Thyroid gland (tissue), 4 donors: Measurements from ENCODE around the gene PRSS23.

Experiments
- POLR2A ChIP-seq, 2 donors: fragments of 450-650 bp; IDR thresholded peaks; one replicate each; pipeline ENCODE4 v1.6.1; 2017; ENCODE audit warnings: antibody characterized with exemption in 2 of 2, mild to moderate bottlenecking in 2 of 2, moderate library complexity in 1 of 2
- TF ChIP-seq, protein P1 (sequence below), 6 experiments: fragments of 200-600 bp in 3 of 6; fragments of 450-650 bp in 3 of 6; sonication (generic) in 3 of 6; IDR thresholded peaks; one replicate each; pipeline ENCODE4 v1.5.1; 2016 to 2019; ENCODE audit warnings: antibody characterized with exemption in 6 of 6, mild to moderate bottlenecking in 2 of 6, inconsistent platforms in 1 of 6, moderate library complexity in 1 of 6

DNA sequence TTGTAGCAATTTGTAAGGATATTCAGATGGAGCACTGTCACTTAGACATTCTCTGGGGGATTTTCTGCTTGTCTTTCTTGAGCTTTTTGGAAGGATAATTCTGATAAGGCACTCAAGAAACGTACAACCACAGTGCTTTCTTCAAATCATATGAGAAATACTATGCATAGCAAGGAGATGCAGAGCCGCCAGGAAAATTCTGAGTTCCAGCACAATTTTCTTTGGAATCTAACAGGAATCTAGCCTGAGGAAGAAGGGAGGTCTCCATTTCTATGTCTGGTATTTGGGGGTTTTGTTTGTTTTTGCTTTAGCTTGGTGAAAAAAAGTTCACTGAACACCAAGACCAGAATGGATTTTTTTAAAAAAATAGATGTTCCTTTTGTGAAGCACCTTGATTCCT, 9.9 kb downstream of the PRSS23 start:
- no peak for TF ChIP-seq POLR2A (IDR thresholded peaks at IDR 0.05)
- TF ChIP-seq, protein P1, sequence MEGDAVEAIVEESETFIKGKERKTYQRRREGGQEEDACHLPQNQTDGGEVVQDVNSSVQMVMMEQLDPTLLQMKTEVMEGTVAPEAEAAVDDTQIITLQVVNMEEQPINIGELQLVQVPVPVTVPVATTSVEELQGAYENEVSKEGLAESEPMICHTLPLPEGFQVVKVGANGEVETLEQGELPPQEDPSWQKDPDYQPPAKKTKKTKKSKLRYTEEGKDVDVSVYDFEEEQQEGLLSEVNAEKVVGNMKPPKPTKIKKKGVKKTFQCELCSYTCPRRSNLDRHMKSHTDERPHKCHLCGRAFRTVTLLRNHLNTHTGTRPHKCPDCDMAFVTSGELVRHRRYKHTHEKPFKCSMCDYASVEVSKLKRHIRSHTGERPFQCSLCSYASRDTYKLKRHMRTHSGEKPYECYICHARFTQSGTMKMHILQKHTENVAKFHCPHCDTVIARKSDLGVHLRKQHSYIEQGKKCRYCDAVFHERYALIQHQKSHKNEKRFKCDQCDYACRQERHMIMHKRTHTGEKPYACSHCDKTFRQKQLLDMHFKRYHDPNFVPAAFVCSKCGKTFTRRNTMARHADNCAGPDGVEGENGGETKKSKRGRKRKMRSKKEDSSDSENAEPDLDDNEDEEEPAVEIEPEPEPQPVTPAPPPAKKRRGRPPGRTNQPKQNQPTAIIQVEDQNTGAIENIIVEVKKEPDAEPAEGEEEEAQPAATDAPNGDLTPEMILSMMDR (IDR thresholded peaks at IDR 0.05), result no peak
